CD4-positive, alpha-beta T cell treated with Interleukin-2 at 100 ng/mL for 4 hours (primary cell): ENCODE measurements around the gene FAM131A.

Experiments
- DNase-seq: peaks from one replicate; pipeline ENCODE4 v3.0.0-alpha.2; 2020; ENCODE audit warnings: low spot score

FAM131A gene

GRCh38 chr3:184341925-184342324 is 4.5 kb downstream of the FAM131A start:
- no peak for DNase-seq

- no peak for DNase-seq
Measured at GRCh38 chr3:184343200-184343876, 5.9 kb downstream of the FAM131A start.

- DNase-seq: no peak
Measured at GRCh38 chr3:184344579-184345316, 7.3 kb downstream of the FAM131A start.

- no peak for DNase-seq
Measured at GRCh38 chr3:184345317-184346144, 8.1 kb downstream of the FAM131A start.

GRCh38 chr3:184346480-184347190 is 9.2 kb downstream of the FAM131A start:
- DNase-seq: no peak

- DNase-seq: no peak
Measured at GRCh38 chr3:184347321-184348056, 10.1 kb downstream of the FAM131A start.

- DNase-seq: no peak
Measured at GRCh38 chr3:184348057-184348382, 10.6 kb downstream of the FAM131A start.

GRCh38 chr3:184349563-184350470 is 12.4 kb downstream of the FAM131A start:
- no peak for DNase-seq

GRCh38 chr3:184350618-184351017 is 13.2 kb downstream of the FAM131A start:
- no peak for DNase-seq

- no peak for DNase-seq
Measured at GRCh38 chr3:184351511-184352148, 14.2 kb downstream of the FAM131A start.

GRCh38 chr3:184352149-184352785 is 14.9 kb downstream of the FAM131A start:
- no peak for DNase-seq

GRCh38 chr3:184352897-184353545 is 15.6 kb downstream of the FAM131A start:
- no peak for DNase-seq

- no peak for DNase-seq
Measured at GRCh38 chr3:184353546-184353941, 16.1 kb downstream of the FAM131A start.

- peak; percentile 63 for DNase-seq
Measured at GRCh38 chr3:184354121-184354728, 16.8 kb downstream of the FAM131A start.

GRCh38 chr3:184354754-184355153 is 17.4 kb downstream of the FAM131A start:
- DNase-seq: no peak

GRCh38 chr3:184355261-184356040 is 18.1 kb downstream of the FAM131A start:
- no peak for DNase-seq

GRCh38 chr3:184357248-184358123 is 20.1 kb downstream of the FAM131A start:
- DNase-seq: no peak
